K562 (cell line): ENCODE results near the gene ZCCHC14.

ENCODE experiments used
- ARID4B ChIP-seq: sonication (generic); formaldehyde crosslinking; IDR thresholded peaks from 2 replicates; pipeline ENCODE4 v1.8.0; 2022; ENCODE audit warnings: mild to moderate bottlenecking, missing genetic modification reagents
- BCLAF1 ChIP-seq, 2 experiments: fragments of 450-650 bp in 1 of 2; IDR thresholded peaks; 2 replicates each; pipeline ENCODE4 v1.6.1; 2011 to 2017; ENCODE audit warnings: low read depth in 2 of 2, antibody characterized with exemption in 1 of 2, borderline replicate concordance in 1 of 2, low read length in 1 of 2, mild to moderate bottlenecking in 1 of 2, mixed read lengths in 1 of 2; ENCODE audit not compliant: control insufficient read depth in 1 of 2
- GABPB1 ChIP-seq: sonication (generic); formaldehyde crosslinking; IDR thresholded peaks from 2 replicates; pipeline ENCODE4 v1.8.0; 2022; ENCODE audit warnings: mild to moderate bottlenecking, missing genetic modification reagents
- JUN ChIP-seq, 2 experiments: sonication (generic) in 1 of 2; formaldehyde crosslinking in 1 of 2; IDR thresholded peaks; 2 replicates each; pipeline versions ENCODE4 v1.6.1 to v1.8.0; 2012 to 2022; ENCODE audit warnings: borderline replicate concordance in 2 of 2, mild to moderate bottlenecking in 2 of 2, improper control_type of control experiment in 1 of 2, low read depth in 1 of 2, low read length in 1 of 2, missing genetic modification reagents in 1 of 2
- KLF16 ChIP-seq: IDR thresholded peaks from 2 replicates; pipeline ENCODE4 v1.6.1; 2016; ENCODE audit warnings: antibody characterized with exemption
- SP1 ChIP-seq: sonication (generic); formaldehyde crosslinking; IDR thresholded peaks from 2 replicates; pipeline ENCODE4 v1.8.1; 2022; ENCODE audit warnings: mild to moderate bottlenecking, missing genetic modification reagents
- ZNF408 ChIP-seq: fragments of 250-450 bp; sonication (Bioruptor Pico); IDR thresholded peaks from 2 replicates; pipeline ENCODE4 v1.4.0; 2020; ENCODE audit warnings: low read depth, mild to moderate bottlenecking, moderate library complexity
- TF ChIP-seq, protein P1 (sequence below): fragments of 150-350 bp; conservative IDR thresholded peaks from 2 replicates; pipeline ENCODE4 v1.6.1; 2014; ENCODE audit warnings: low read length
- TF ChIP-seq, protein P2 (sequence below), 3 experiments: IDR thresholded peaks in 2 of 3; conservative IDR thresholded peaks in 1 of 3; 2 replicates each; pipeline ENCODE4 v1.5.1; 2011 to 2012; ENCODE audit warnings: low read length in 3 of 3, mild to moderate bottlenecking in 3 of 3, control low read depth in 2 of 3, improper control_type of control experiment in 1 of 3, inconsistent platforms in 1 of 3, low read depth in 1 of 3, mixed read lengths in 1 of 3, moderate library complexity in 1 of 3; ENCODE audit not compliant: insufficient read depth in 2 of 3
- TF ChIP-seq, protein P3 (sequence below): sonication (generic); formaldehyde crosslinking; IDR thresholded peaks from 2 replicates; pipeline ENCODE4 v1.8.1; 2022; ENCODE audit warnings: missing genetic modification reagents

- TF ChIP-seq ARID4B (CRISPR knock-in tag) (no peak), JUN (IDR thresholded peaks at IDR 0.05; ENCODE audit: borderline replicate concordance, low read depth, low read length) (no peak), JUN (CRISPR knock-in tag; IDR thresholded peaks at IDR 0.05; ENCODE audit: borderline replicate concordance) (no peak), ZNF408 (no peak), BCLAF1 (IDR thresholded peaks at IDR 0.05; ENCODE audit: borderline replicate concordance in 1 of 2, control insufficient read depth in 1 of 2, low read depth in 2 of 2, low read length in 1 of 2) (no peak), GABPB1 (CRISPR knock-in tag) (no peak), KLF16 (no peak), SP1 (CRISPR knock-in tag) (no peak)
- TF ChIP-seq, protein P1, sequence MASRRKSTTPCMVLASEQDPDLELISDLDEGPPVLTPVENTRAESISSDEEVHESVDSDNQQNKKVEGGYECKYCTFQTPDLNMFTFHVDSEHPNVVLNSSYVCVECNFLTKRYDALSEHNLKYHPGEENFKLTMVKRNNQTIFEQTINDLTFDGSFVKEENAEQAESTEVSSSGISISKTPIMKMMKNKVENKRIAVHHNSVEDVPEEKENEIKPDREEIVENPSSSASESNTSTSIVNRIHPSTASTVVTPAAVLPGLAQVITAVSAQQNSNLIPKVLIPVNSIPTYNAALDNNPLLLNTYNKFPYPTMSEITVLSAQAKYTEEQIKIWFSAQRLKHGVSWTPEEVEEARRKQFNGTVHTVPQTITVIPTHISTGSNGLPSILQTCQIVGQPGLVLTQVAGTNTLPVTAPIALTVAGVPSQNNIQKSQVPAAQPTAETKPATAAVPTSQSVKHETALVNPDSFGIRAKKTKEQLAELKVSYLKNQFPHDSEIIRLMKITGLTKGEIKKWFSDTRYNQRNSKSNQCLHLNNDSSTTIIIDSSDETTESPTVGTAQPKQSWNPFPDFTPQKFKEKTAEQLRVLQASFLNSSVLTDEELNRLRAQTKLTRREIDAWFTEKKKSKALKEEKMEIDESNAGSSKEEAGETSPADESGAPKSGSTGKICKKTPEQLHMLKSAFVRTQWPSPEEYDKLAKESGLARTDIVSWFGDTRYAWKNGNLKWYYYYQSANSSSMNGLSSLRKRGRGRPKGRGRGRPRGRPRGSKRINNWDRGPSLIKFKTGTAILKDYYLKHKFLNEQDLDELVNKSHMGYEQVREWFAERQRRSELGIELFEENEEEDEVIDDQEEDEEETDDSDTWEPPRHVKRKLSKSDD = no peak
- TF ChIP-seq, protein P2, sequence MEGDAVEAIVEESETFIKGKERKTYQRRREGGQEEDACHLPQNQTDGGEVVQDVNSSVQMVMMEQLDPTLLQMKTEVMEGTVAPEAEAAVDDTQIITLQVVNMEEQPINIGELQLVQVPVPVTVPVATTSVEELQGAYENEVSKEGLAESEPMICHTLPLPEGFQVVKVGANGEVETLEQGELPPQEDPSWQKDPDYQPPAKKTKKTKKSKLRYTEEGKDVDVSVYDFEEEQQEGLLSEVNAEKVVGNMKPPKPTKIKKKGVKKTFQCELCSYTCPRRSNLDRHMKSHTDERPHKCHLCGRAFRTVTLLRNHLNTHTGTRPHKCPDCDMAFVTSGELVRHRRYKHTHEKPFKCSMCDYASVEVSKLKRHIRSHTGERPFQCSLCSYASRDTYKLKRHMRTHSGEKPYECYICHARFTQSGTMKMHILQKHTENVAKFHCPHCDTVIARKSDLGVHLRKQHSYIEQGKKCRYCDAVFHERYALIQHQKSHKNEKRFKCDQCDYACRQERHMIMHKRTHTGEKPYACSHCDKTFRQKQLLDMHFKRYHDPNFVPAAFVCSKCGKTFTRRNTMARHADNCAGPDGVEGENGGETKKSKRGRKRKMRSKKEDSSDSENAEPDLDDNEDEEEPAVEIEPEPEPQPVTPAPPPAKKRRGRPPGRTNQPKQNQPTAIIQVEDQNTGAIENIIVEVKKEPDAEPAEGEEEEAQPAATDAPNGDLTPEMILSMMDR (IDR thresholded peaks at IDR 0.05 in 2 of 3, conservative IDR thresholded peaks at IDR 0.05 in 1 of 3; ENCODE audit: insufficient read depth in 2 of 3, low read depth in 1 of 3, low read length in 3 of 3) = no peak
- TF ChIP-seq, protein P3, sequence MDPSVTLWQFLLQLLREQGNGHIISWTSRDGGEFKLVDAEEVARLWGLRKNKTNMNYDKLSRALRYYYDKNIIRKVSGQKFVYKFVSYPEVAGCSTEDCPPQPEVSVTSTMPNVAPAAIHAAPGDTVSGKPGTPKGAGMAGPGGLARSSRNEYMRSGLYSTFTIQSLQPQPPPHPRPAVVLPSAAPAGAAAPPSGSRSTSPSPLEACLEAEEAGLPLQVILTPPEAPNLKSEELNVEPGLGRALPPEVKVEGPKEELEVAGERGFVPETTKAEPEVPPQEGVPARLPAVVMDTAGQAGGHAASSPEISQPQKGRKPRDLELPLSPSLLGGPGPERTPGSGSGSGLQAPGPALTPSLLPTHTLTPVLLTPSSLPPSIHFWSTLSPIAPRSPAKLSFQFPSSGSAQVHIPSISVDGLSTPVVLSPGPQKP = no peak
Measured at GRCh38 chr16:87470332-87470731, 22.5 kb downstream of the ZCCHC14 start.
